WERI-Rb-1 (cell line): ENCODE measurements around the gene TECTA.

Source experiments
- DNase-seq: peaks from one replicate; pipeline ENCODE4 v3.0.0-alpha.2; 2020
- H3K27ac ChIP-seq: fragments of 250-450 bp; sonication (Bioruptor Pico); 2 replicates; pipeline ENCODE4 v1.5.1; 2020; ENCODE audit warnings: mild to moderate bottlenecking, moderate library complexity
- H3K27me3 ChIP-seq: fragments of 250-450 bp; sonication (Bioruptor Pico); 2 replicates; pipeline ENCODE4 v1.5.1; 2021; ENCODE audit warnings: mild to moderate bottlenecking, low read depth, moderate library complexity; ENCODE audit not compliant: insufficient read depth, severe bottlenecking
- H3K36me3 ChIP-seq: fragments of 250-450 bp; sonication (Bioruptor Pico); 2 replicates; pipeline ENCODE4 v1.5.1; 2020; ENCODE audit warnings: mild to moderate bottlenecking, moderate library complexity
- H3K4me3 ChIP-seq: 2 replicates; pipeline ENCODE4 v1.5.1; 2011; ENCODE audit warnings: low read depth, mild to moderate bottlenecking, control low read depth, low read length
- H3K9me3 ChIP-seq: fragments of 250-450 bp; sonication (Bioruptor Pico); 2 replicates; pipeline ENCODE4 v1.5.1; 2021; ENCODE audit warnings: mild to moderate bottlenecking, moderate library complexity; ENCODE audit not compliant: severe bottlenecking
- CTCF ChIP-seq: IDR thresholded peaks from 2 replicates; pipeline ENCODE4 v1.5.1; 2011; ENCODE audit warnings: low read depth, mild to moderate bottlenecking, control low read depth, inconsistent platforms, low read length

Gene TECTA

GRCh38 chr11:121082219-121082618, 18.8 kb upstream of the TECTA start:
- no peak for DNase-seq
- no peak for TF ChIP-seq CTCF
- no peaks in the 10 kb centered on the region for H3K27me3 ChIP-seq
- H3K4me3 ChIP-seq, result no peak overlapping the region
- no peaks in the 10 kb centered on the region; the same call in 1 of the 2 replicates for H3K36me3 ChIP-seq
- no peak overlapping the region for H3K27ac ChIP-seq
- H3K9me3 ChIP-seq, result no peaks in the 10 kb centered on the region

GRCh38 chr11:121082670-121083069, 18.4 kb upstream of the TECTA start:
- no peaks in the 10 kb centered on the region for H3K9me3 ChIP-seq
- no peak overlapping the region for H3K4me3 ChIP-seq
- H3K36me3 ChIP-seq, result no peaks in the 10 kb centered on the region; the same call in 1 of the 2 replicates
- no peaks in the 10 kb centered on the region for H3K27me3 ChIP-seq
- no peak for TF ChIP-seq CTCF
- DNase-seq, result no peak
- H3K27ac ChIP-seq, result no peak overlapping the region

- Histone ChIP-seq H3K27ac (no peak overlapping the region), H3K4me3 (no peak overlapping the region), H3K36me3 (no peaks in the 10 kb centered on the region; the same call in 1 of the 2 replicates), H3K9me3 (no peaks in the 10 kb centered on the region), H3K27me3 (no peaks in the 10 kb centered on the region)
- no peak for TF ChIP-seq CTCF
- DNase-seq, result no peak
Measured at GRCh38 chr11:121086866-121087265, 14.2 kb upstream of the TECTA start.

- Histone ChIP-seq H3K27me3 (no peaks in the 10 kb centered on the region), H3K27ac (no peak overlapping the region)
Measured at GRCh38 chr11:121089566-121089965, 11.5 kb upstream of the TECTA start.

GRCh38 chr11:121090145-121090721, 10.8 kb upstream of the TECTA start:
- no peak for DNase-seq
- Histone ChIP-seq H3K36me3 (no peaks in the 10 kb centered on the region; the same call in 1 of the 2 replicates), H3K27me3 (no peaks in the 10 kb centered on the region), H3K9me3 (no peaks in the 10 kb centered on the region), H3K4me3 (no peak overlapping the region), H3K27ac (no peak overlapping the region)
- TF ChIP-seq CTCF, result no peak

More at GRCh38 chr11:121089566-121089965, 11.5 kb upstream of the TECTA start:
- Histone ChIP-seq H3K9me3 (no peaks in the 10 kb centered on the region), H3K4me3 (no peak overlapping the region), H3K36me3 (no peaks in the 10 kb centered on the region; the same call in 1 of the 2 replicates)
- DNase-seq, result no peak
- no peak for TF ChIP-seq CTCF
